Fibroblast of mammary gland (primary cell): Measurements from ENCODE around the gene DNM2.
A peak's percentile ranks its signal among the peaks of the same experiment; 100 is the strongest.
"Not testable (repeated sequence)": the region's sequence is repeated elsewhere in the genome, so short reads cannot be mapped to it uniquely, and the experiment has no call there.

Source experiments
- DNase-seq: peaks from one replicate; pipeline ENCODE4 v3.0.0-alpha.2; 2010; ENCODE audit warnings: low read depth
- H3K4me3 ChIP-seq: 2 replicates; pipeline ENCODE4 v1.5.1; 2011; ENCODE audit warnings: low read depth, mild to moderate bottlenecking, low read length, moderate library complexity; ENCODE audit not compliant: control insufficient read depth
- CTCF ChIP-seq: conservative IDR thresholded peaks from 2 replicates; pipeline ENCODE4 v1.5.1; 2011; ENCODE audit warnings: low read depth, low read length, inconsistent platforms; ENCODE audit not compliant: control insufficient read depth, insufficient read depth

The DNM2 gene

GRCh38 chr19:10756791-10757190 lies 38.9 kb downstream of the DNM2 start:
- no peak for DNase-seq
- H3K4me3 ChIP-seq: no peak overlapping the region
- TF ChIP-seq CTCF: no peak

DNA sequence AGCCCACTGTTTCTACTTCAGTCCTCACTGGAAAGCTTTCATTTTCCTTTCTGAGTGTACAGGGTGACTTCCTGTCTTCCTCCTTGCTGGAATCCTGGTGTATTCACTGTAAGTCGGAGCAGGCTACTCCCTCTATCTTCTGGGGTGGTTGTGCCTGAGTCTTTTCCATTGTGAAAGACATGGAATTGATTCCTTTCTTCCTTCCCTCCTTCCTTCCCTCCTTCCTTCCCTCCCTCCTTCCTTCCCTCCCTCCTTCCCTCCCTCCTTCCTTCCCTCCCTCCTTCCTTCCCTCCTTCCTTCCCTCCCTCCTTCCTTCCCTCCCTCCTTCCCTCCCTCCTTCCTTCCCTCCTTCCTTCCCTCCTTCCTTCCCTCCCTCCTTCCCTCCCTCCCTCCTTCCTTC lies 40.2 kb downstream of the DNM2 start:
- DNase-seq, H3K4me3 ChIP-seq: not testable (repeated sequence)

DNA sequence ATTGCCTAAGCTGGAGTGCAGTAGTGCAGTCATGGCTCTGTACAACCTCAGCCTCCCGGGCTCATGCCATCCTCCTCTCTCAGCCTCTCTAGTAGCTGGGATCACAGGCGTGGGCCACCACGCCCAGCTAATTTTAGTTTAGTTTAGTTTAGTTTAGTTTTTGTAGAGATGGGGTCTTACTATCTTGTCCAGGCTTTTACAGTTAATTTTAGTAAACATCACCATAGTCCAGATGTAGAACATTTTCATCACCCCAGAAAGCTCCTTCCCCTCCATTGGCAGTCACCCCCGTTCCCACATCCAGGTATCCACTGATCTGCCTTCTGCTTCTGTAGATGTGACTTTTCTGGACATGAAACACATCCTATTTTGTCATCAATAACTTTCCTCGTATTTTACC lies 41.1 kb downstream of the DNM2 start:
- H3K4me3 ChIP-seq: no peak overlapping the region
- TF ChIP-seq CTCF: no peak
- DNase-seq: no peak

- TF ChIP-seq CTCF: no peak
- DNase-seq: peak; percentile 23
- no peak overlapping the region for H3K4me3 ChIP-seq
Measured at GRCh38 chr19:10760273-10760944, 42.5 kb downstream of the DNM2 start.

DNA sequence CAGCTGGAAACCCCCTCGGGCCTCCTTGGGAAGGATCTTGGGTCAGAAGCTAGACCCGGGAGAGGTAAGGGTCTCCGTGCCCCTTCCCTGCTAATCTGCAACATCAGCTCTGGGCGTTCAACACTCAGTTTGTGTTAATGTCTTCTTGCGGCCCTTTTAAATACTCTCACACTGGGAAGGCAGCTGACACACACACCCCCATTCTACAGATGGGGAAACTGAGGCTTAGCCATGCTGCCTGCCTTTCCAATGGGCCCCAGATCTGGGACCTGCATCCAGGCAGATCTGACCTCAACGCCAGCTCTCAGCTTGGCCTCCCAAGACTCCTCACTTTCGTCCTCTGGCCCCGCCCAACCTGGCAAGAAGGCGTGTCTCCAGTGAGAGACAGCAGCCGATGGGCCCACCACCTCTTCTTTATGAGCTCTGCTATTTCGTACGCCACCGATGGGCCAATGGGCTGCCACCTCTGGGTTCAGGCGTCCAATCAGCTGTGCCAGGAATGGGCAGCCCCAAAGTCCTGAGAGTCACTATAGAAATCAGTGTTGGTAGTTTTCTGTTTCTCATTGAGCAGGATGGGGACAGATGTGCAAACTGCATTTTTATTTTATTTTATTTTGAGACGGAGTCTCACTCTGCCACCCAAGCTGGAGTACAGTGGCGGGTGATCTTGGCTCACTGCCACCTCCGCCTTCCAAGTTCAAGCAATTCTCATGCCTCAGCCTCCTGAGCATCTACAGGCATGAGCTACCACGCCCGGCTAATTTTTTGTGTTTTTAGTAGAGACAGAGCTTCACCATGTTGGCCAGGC lies 43.8 kb downstream of the DNM2 start:
- DNase-seq: no peak
- TF ChIP-seq CTCF: no peak
- no peak overlapping the region for H3K4me3 ChIP-seq

DNA sequence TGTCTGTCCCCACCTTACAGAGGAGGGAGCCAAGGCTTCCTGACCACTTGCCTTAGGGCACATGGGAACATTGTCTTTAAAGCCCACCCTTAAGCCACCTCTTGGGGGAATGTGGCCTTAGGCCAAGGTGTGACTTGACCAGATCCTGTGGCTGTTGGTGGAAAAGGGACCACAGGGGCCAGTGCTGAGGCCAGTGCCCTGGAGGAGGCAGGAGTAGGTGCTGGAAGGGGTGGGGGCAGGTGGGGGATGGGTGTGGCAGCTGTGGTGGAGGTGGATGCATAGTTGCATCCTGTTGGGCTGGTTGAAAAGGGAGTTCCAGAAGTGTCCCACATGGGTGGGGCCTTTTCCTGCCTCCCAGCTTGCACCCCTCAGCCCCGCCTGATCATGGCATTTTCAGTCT lies 44.8 kb downstream of the DNM2 start:
- no peak for TF ChIP-seq CTCF
- no peak for DNase-seq
- H3K4me3 ChIP-seq: no peak overlapping the region

DNA sequence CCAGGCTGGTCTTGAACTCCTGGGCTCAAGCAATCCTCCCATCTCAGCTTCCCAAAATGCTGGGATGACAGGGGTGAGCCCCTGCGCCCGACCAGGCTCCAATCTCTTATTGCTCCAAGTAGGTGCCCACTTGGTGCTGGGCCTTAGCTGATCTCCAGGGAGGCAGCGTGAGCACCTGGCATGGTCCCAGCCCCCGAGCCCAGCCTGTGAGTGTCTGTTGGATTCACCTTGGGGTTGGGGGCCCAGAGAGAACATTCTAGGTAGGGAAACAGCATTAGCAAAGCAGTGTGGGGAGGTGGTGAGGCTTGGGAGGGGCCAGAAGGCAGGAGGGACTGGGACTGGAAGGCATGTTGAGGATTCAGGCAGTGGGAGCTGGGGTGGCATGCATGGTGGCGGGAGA lies 45.5 kb downstream of the DNM2 start:
- DNase-seq: no peak
- no peak overlapping the region for H3K4me3 ChIP-seq
- no peak for TF ChIP-seq CTCF
